ENCODE measurements around the gene GLB1L3.

GLB1L3 gene

GRCh38 chr11:134233729-134234179 lies 42.4 kb upstream of the GLB1L3 start:
- no peak for TF ChIP-seq CTCF (conservative IDR thresholded peaks at IDR 0.05; ENCODE audit: low read depth, low read length)
- no peak for DNase-seq (ENCODE audit: low read depth)
- H3K4me3 ChIP-seq (ENCODE audit: low read depth, low read length): no peak overlapping the region

- TF ChIP-seq CTCF (conservative IDR thresholded peaks at IDR 0.05; ENCODE audit: low read depth, low read length): no peak
- DNase-seq (ENCODE audit: low read depth): no peak
- H3K4me3 ChIP-seq (ENCODE audit: low read depth, low read length): no peak overlapping the region
Observed at GRCh38 chr11:134235399-134235798, 40.8 kb upstream of the GLB1L3 start.

- no peak overlapping the region for H3K4me3 ChIP-seq (ENCODE audit: low read depth, low read length)
- no peak for TF ChIP-seq CTCF (conservative IDR thresholded peaks at IDR 0.05; ENCODE audit: low read depth, low read length)
- no peak for DNase-seq (ENCODE audit: low read depth)
Observed at GRCh38 chr11:134236834-134237556, 39.2 kb upstream of the GLB1L3 start.

GRCh38 chr11:134237557-134237922 lies 38.6 kb upstream of the GLB1L3 start:
- DNase-seq (ENCODE audit: low read depth): no peak
- no peak overlapping the region for H3K4me3 ChIP-seq (ENCODE audit: low read depth, low read length)
- TF ChIP-seq CTCF (conservative IDR thresholded peaks at IDR 0.05; ENCODE audit: low read depth, low read length): no peak

- DNase-seq (ENCODE audit: low read depth): no peak
- TF ChIP-seq CTCF (conservative IDR thresholded peaks at IDR 0.05; ENCODE audit: low read depth, low read length): no peak
- H3K4me3 ChIP-seq (ENCODE audit: low read depth, low read length): no peak overlapping the region
Observed at GRCh38 chr11:134238956-134239355, 37.2 kb upstream of the GLB1L3 start.

- H3K4me3 ChIP-seq (ENCODE audit: low read depth, low read length): no peak overlapping the region
- no peak for TF ChIP-seq CTCF (conservative IDR thresholded peaks at IDR 0.05; ENCODE audit: low read depth, low read length)
Observed at GRCh38 chr11:134240592-134240991, 35.6 kb upstream of the GLB1L3 start.

GRCh38 chr11:134242376-134242775 lies 33.8 kb upstream of the GLB1L3 start:
- TF ChIP-seq CTCF (conservative IDR thresholded peaks at IDR 0.05; ENCODE audit: low read depth, low read length): no peak
- no peak overlapping the region for H3K4me3 ChIP-seq (ENCODE audit: low read depth, low read length)
- DNase-seq (ENCODE audit: low read depth): no peak

More at GRCh38 chr11:134240592-134240991, 35.6 kb upstream of the GLB1L3 start:
- no peak for DNase-seq (ENCODE audit: low read depth)

Measured in choroid plexus epithelial cell (primary cell).